Measurements from ENCODE around the gene WNT2.

GRCh38 chr7:117248829-117249228, 74.0 kb downstream of the WNT2 start:
- TF ChIP-seq, protein P1, sequence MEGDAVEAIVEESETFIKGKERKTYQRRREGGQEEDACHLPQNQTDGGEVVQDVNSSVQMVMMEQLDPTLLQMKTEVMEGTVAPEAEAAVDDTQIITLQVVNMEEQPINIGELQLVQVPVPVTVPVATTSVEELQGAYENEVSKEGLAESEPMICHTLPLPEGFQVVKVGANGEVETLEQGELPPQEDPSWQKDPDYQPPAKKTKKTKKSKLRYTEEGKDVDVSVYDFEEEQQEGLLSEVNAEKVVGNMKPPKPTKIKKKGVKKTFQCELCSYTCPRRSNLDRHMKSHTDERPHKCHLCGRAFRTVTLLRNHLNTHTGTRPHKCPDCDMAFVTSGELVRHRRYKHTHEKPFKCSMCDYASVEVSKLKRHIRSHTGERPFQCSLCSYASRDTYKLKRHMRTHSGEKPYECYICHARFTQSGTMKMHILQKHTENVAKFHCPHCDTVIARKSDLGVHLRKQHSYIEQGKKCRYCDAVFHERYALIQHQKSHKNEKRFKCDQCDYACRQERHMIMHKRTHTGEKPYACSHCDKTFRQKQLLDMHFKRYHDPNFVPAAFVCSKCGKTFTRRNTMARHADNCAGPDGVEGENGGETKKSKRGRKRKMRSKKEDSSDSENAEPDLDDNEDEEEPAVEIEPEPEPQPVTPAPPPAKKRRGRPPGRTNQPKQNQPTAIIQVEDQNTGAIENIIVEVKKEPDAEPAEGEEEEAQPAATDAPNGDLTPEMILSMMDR (IDR thresholded peaks at IDR 0.05; ENCODE audit: insufficient read depth, low read depth, low read length): no peak
- no peak for TF ChIP-seq EZH2 (IDR thresholded peaks at IDR 0.05; ENCODE audit: insufficient read depth, low read length)
